Gastrocnemius medialis (tissue), 4 donors: Measurements from ENCODE around the gene BRCC3. TPM values are rescaled to one million over a fixed set of nuclear protein-coding genes. Genes with fewer than 3 reads are reported as not detected.

ENCODE experiments used
- ATAC-seq, 2 donors: fragments of 150-250 bp; one replicate each; pipeline ENCODE4 v1.9.1; 2016
- DNase-seq, 2 donors: peaks; one replicate each; pipeline ENCODE4 v3.0.0-alpha.2; 2019
- H3K27ac ChIP-seq, 4 donors: fragments of 200-600 bp; sonication (generic); 1 replicate in 1 of 4; 2 replicates in 3 of 4; pipeline ENCODE4 v1.5.1; 2016 to 2018; ENCODE audit warnings: mild to moderate bottlenecking in 2 of 4, moderate library complexity in 1 of 4
- H3K27me3 ChIP-seq, 3 donors: fragments of 200-600 bp; sonication (generic) in 2 of 3; 1 replicate in 1 of 3; 2 replicates in 2 of 3; pipeline versions ENCODE4 v1.5.1 to v1.6.0; 2016 to 2019; ENCODE audit warnings: mild to moderate bottlenecking in 1 of 3, moderate library complexity in 1 of 3
- H3K36me3 ChIP-seq, 2 donors: fragments of 200-600 bp; sonication (generic) in 1 of 2; one replicate each; pipeline ENCODE4 v1.5.1; 2017 to 2018
- H3K4me1 ChIP-seq, 2 donors: fragments of 200-600 bp; sonication (generic) in 1 of 2; one replicate each; pipeline ENCODE4 v1.5.1; 2016 to 2017; ENCODE audit warnings: mild to moderate bottlenecking in 2 of 2
- H3K4me3 ChIP-seq, 4 donors: fragments of 200-600 bp; sonication (generic) in 3 of 4; 1 replicate in 1 of 4; 2 replicates in 3 of 4; pipeline ENCODE4 v1.5.1; 2016 to 2019; ENCODE audit warnings: mild to moderate bottlenecking in 2 of 4
- H3K9me3 ChIP-seq, 3 donors: fragments of 200-600 bp; sonication (generic) in 2 of 3; 1 replicate in 1 of 3; 2 replicates in 2 of 3; pipeline ENCODE4 v1.5.1; 2016 to 2019
- POLR2A ChIP-seq, 2 donors: fragments of 450-650 bp; IDR thresholded peaks; one replicate each; pipeline ENCODE4 v1.6.1; 2017; ENCODE audit warnings: antibody characterized with exemption in 2 of 2, mild to moderate bottlenecking in 2 of 2, moderate library complexity in 2 of 2
- in situ Hi-C, 4 donors: fragments of 200-750 bp; cut with MboI; loops; one replicate each; pipeline versions ENCODE4 v1.15.0 to v1.8.0; 2017; ENCODE audit warnings: low sequenced_read_pairs in 4 of 4
- intact Hi-C: fragments of 100-400 bp; cut with DNase I; formaldehyde crosslinking; loops from one replicate; pipeline ENCODE4 v1.15.1; 2023; ENCODE audit warnings: low total_unique reads
- total RNA-seq, 4 donors: library from RNA; depleted of rRNA; stranded (reverse); fragments of >200 nt; gene quantifications; one replicate each; pipeline versions ENCODE4 v1.1.0 to v1.2.3, GENCODE V29; 2016
- TF ChIP-seq, protein P1 (sequence below), 5 experiments: fragments of 450-650 bp in 3 of 5; fragments of 200-600 bp in 2 of 5; sonication (generic) in 2 of 5; IDR thresholded peaks in 4 of 5; conservative IDR thresholded peaks in 1 of 5; 1 replicate in 4 of 5; 2 replicates in 1 of 5; pipeline ENCODE4 v1.5.1; 2016 to 2019; ENCODE audit warnings: antibody characterized with exemption in 5 of 5, mild to moderate bottlenecking in 3 of 5, moderate library complexity in 3 of 5

Gene BRCC3
- total RNA-seq, 4 donors from 2014 or later: 8.8 to 15.9 (median 10.6) TPM

GRCh38 chrX:155048977-155049619 is 22.2 kb upstream of the BRCC3 start:
- peak overlapping the region; percentile 67 to 78 (median 76) for H3K27ac ChIP-seq
- H3K27me3 ChIP-seq: no peaks in the 10 kb centered on the region
- no peak for TF ChIP-seq POLR2A (IDR thresholded peaks at IDR 0.05)
- TF ChIP-seq, protein P1, sequence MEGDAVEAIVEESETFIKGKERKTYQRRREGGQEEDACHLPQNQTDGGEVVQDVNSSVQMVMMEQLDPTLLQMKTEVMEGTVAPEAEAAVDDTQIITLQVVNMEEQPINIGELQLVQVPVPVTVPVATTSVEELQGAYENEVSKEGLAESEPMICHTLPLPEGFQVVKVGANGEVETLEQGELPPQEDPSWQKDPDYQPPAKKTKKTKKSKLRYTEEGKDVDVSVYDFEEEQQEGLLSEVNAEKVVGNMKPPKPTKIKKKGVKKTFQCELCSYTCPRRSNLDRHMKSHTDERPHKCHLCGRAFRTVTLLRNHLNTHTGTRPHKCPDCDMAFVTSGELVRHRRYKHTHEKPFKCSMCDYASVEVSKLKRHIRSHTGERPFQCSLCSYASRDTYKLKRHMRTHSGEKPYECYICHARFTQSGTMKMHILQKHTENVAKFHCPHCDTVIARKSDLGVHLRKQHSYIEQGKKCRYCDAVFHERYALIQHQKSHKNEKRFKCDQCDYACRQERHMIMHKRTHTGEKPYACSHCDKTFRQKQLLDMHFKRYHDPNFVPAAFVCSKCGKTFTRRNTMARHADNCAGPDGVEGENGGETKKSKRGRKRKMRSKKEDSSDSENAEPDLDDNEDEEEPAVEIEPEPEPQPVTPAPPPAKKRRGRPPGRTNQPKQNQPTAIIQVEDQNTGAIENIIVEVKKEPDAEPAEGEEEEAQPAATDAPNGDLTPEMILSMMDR (IDR thresholded peaks at IDR 0.05 in 4 of 5, conservative IDR thresholded peaks at IDR 0.05 in 1 of 5): peak; percentile 22 to 62 (median 41)
- intact Hi-C loops (loop anchor here (2.0 kb wide), 1 partner anchor 22 kb away; the partner anchor contains the start of gene FUNDC2), in situ Hi-C loops (no loop called here)
- H3K9me3 ChIP-seq: no peaks in the 10 kb centered on the region
- no peak overlapping the region for H3K4me3 ChIP-seq
- peaks cover 13 to 24% of the 10 kb centered on the region in 2 donors for H3K4me1 ChIP-seq
- DNase-seq: peak in 1 of 2 donors; percentile 50
- peak; percentile 30 to 42 for ATAC-seq
- no peaks in the 10 kb centered on the region for H3K36me3 ChIP-seq

GRCh38 chrX:155052738-155053498 is 18.4 kb upstream of the BRCC3 start:
- H3K4me1 ChIP-seq: peaks cover 1 to 8% of the 10 kb centered on the region in 2 donors
- peak overlapping the region in 3 of 4 donors; percentile 26 to 27 (median 27) for H3K27ac ChIP-seq
- H3K9me3 ChIP-seq: no peaks in the 10 kb centered on the region
- in situ Hi-C loops: loop anchor here in 1 of 4 donors (10.0 kb wide), 1 partner anchor 68 kb away; no protein-coding TSS in a partner anchor
- no peaks in the 10 kb centered on the region for H3K36me3 ChIP-seq
- no peaks in the 10 kb centered on the region for H3K27me3 ChIP-seq
- ATAC-seq (no peak), DNase-seq (no peak)
- TF ChIP-seq, protein P1 (IDR thresholded peaks at IDR 0.05 in 4 of 5, conservative IDR thresholded peaks at IDR 0.05 in 1 of 5): no peak
- no peak for TF ChIP-seq POLR2A (IDR thresholded peaks at IDR 0.05)
- H3K4me3 ChIP-seq: no peak overlapping the region
- intact Hi-C loops: no loop called here

DNA sequence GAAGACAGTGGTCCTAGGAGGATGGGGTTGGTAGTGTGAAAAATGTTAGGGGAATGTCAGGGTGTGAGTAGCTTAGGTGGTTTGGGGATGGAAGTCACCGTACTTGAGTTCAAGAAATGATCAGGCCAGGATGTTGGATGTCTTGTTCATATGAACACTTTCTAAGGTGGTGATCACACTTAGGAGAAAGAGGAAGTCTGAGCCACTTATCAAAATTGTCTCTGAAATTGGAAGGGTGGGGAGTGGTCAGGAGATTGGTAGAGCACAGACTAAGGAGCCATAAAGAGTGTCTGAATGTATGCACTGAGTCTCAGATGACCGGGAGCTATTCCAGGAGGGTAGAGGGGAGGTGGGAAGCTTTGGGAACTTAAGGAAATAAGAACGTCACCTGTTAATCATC is 17.7 kb upstream of the BRCC3 start:
- Histone ChIP-seq H3K27ac (peak overlapping the region in 2 of 4 donors; percentile 17 to 27), H3K4me1 (peaks cover 0 to 5% of the 10 kb centered on the region in 2 donors), H3K36me3 (no peaks in the 10 kb centered on the region), H3K9me3 (no peaks in the 10 kb centered on the region), H3K27me3 (no peaks in the 10 kb centered on the region), H3K4me3 (no peak overlapping the region)
- in situ Hi-C loops (loop anchor here in 1 of 4 donors (10.0 kb wide), 1 partner anchor 69 kb away; no protein-coding TSS in a partner anchor), intact Hi-C loops (no loop called here)
- DNase-seq (no peak), ATAC-seq (no peak)
- TF ChIP-seq, protein P1 (IDR thresholded peaks at IDR 0.05 in 4 of 5, conservative IDR thresholded peaks at IDR 0.05 in 1 of 5): no peak
- TF ChIP-seq POLR2A (IDR thresholded peaks at IDR 0.05): no peak

- Histone ChIP-seq H3K27ac (no peak overlapping the region), H3K9me3 (no peaks in the 10 kb centered on the region), H3K4me1 (no peaks in the 10 kb centered on the region), H3K4me3 (no peak overlapping the region), H3K36me3 (no peaks in the 10 kb centered on the region), H3K27me3 (no peaks in the 10 kb centered on the region)
- in situ Hi-C loops: loop anchor here in 1 of 4 donors (10.0 kb wide), 1 partner anchor 69 kb away; no protein-coding TSS in a partner anchor
- ATAC-seq (no peak), DNase-seq (no peak)
- no peak for TF ChIP-seq POLR2A (IDR thresholded peaks at IDR 0.05)
- TF ChIP-seq, protein P1 (IDR thresholded peaks at IDR 0.05 in 4 of 5, conservative IDR thresholded peaks at IDR 0.05 in 1 of 5): no peak
- intact Hi-C loops: no loop called here
These were observed 17.1 kb upstream of the BRCC3 start for GRCh38 chrX:155054255-155054654.
